Measurements from ENCODE around the gene RASSF10. TPM values are rescaled to one million over a fixed set of nuclear protein-coding genes. Genes with fewer than 3 reads are reported as not detected.

RASSF10 gene
- total RNA-seq, 4 donors from 2014 or later, result 0.35 to 4.4 (median 3.9) TPM; not detected in 1

GRCh38 chr11:13051257-13051656 lies 42.1 kb downstream of the RASSF10 start:
- Histone ChIP-seq H3K9me3 (no peaks in the 10 kb centered on the region), H3K4me3 (no peak overlapping the region), H3K36me3 (no peaks in the 10 kb centered on the region), H3K4me1 (no peaks in the 10 kb centered on the region), H3K27ac (no peak overlapping the region), H3K27me3 (no peaks in the 10 kb centered on the region)
- no peak for DNase-seq
- TF ChIP-seq CTCF (IDR thresholded peaks at IDR 0.05), result no peak
- TF ChIP-seq POLR2A (IDR thresholded peaks at IDR 0.05), result no peak

GRCh38 chr11:13052130-13052571 lies 43.0 kb downstream of the RASSF10 start:
- no peak overlapping the region for H3K4me3 ChIP-seq
- H3K9me3 ChIP-seq, result no peaks in the 10 kb centered on the region
- no peaks in the 10 kb centered on the region for H3K4me1 ChIP-seq
- no peak for DNase-seq
- no peaks in the 10 kb centered on the region for H3K36me3 ChIP-seq
- TF ChIP-seq CTCF (IDR thresholded peaks at IDR 0.05) (no peak), POLR2A (IDR thresholded peaks at IDR 0.05) (no peak)
- no peak overlapping the region for H3K27ac ChIP-seq
- H3K27me3 ChIP-seq, result no peaks in the 10 kb centered on the region

- Histone ChIP-seq H3K27me3 (no peaks in the 10 kb centered on the region), H3K36me3 (no peaks in the 10 kb centered on the region), H3K9me3 (no peaks in the 10 kb centered on the region), H3K4me1 (no peaks in the 10 kb centered on the region), H3K27ac (no peak overlapping the region), H3K4me3 (no peak overlapping the region)
- DNase-seq, result no peak
- TF ChIP-seq CTCF (IDR thresholded peaks at IDR 0.05) (no peak), POLR2A (IDR thresholded peaks at IDR 0.05) (no peak)
Measured at GRCh38 chr11:13053255-13053917, 44.3 kb downstream of the RASSF10 start.

GRCh38 chr11:13054278-13054677 lies 45.2 kb downstream of the RASSF10 start:
- DNase-seq, result no peak
- Histone ChIP-seq H3K27ac (no peak overlapping the region), H3K9me3 (no peaks in the 10 kb centered on the region), H3K27me3 (no peaks in the 10 kb centered on the region), H3K4me1 (no peaks in the 10 kb centered on the region), H3K36me3 (no peaks in the 10 kb centered on the region), H3K4me3 (no peak overlapping the region)
- TF ChIP-seq POLR2A (IDR thresholded peaks at IDR 0.05) (no peak), CTCF (IDR thresholded peaks at IDR 0.05) (no peak)

- no peak overlapping the region for H3K27ac ChIP-seq
Measured at GRCh38 chr11:13055200-13055599, 46.1 kb downstream of the RASSF10 start.

More at GRCh38 chr11:13055200-13055599, 46.1 kb downstream of the RASSF10 start:
- Histone ChIP-seq H3K27me3 (no peaks in the 10 kb centered on the region), H3K36me3 (no peaks in the 10 kb centered on the region), H3K9me3 (no peaks in the 10 kb centered on the region), H3K4me3 (no peak overlapping the region), H3K4me1 (no peaks in the 10 kb centered on the region)
- DNase-seq, result no peak
- TF ChIP-seq CTCF (IDR thresholded peaks at IDR 0.05), result no peak
- TF ChIP-seq POLR2A (IDR thresholded peaks at IDR 0.05), result no peak
